Upper lobe of left lung (tissue), 6 donors: ENCODE measurements around the gene DCAF6. TPM values are rescaled to one million over a fixed set of nuclear protein-coding genes. Genes with fewer than 3 reads are reported as not detected.

Source experiments
- ATAC-seq, 2 donors: fragments of 200-7000 bp; cut with Tn5 transposase; one replicate each; pipeline ENCODE4 v1.9.1; 2022; ENCODE audit warnings: mild to moderate bottlenecking in 2 of 2, moderate library complexity in 2 of 2; ENCODE audit not compliant: low FRiP score in 2 of 2
- DNase-seq, 2 donors: peaks; one replicate each; pipeline ENCODE4 v3.0.0-alpha.2; 2019 to 2020
- H3K27ac ChIP-seq, 4 donors: fragments of 200-600 bp; sonication (generic); one replicate each; pipeline ENCODE4 v1.5.1; 2016 to 2019
- H3K27me3 ChIP-seq, 4 donors: fragments of 200-600 bp; sonication (generic); one replicate each; pipeline ENCODE4 v1.5.1; 2017 to 2019
- H3K36me3 ChIP-seq, 4 donors: fragments of 200-600 bp; sonication (generic); one replicate each; pipeline ENCODE4 v1.5.1; 2016 to 2019
- H3K4me1 ChIP-seq, 4 donors: fragments of 200-600 bp; sonication (generic); one replicate each; pipeline ENCODE4 v1.5.1; 2018 to 2019
- H3K4me3 ChIP-seq, 4 donors: fragments of 200-600 bp; sonication (generic); one replicate each; pipeline ENCODE4 v1.5.1; 2017 to 2019; ENCODE audit warnings: mild to moderate bottlenecking in 2 of 4, moderate library complexity in 1 of 4
- H3K9me3 ChIP-seq, 4 donors: fragments of 200-600 bp; sonication (generic); one replicate each; pipeline ENCODE4 v1.5.1; 2018 to 2019
- EP300 ChIP-seq, 4 donors: sonication (generic); formaldehyde crosslinking; IDR thresholded peaks; one replicate each; pipeline ENCODE4 v1.5.1; 2017; ENCODE audit warnings: antibody characterized with exemption in 4 of 4, control low read depth in 2 of 4
- POLR2A ChIP-seq, 4 donors: fragments of 450-650 bp; IDR thresholded peaks; one replicate each; pipeline ENCODE4 v1.5.1; 2016 to 2017; ENCODE audit warnings: antibody characterized with exemption in 4 of 4, mild to moderate bottlenecking in 2 of 4
- POLR2AphosphoS5 ChIP-seq, 2 donors: sonication (generic); formaldehyde crosslinking; IDR thresholded peaks; one replicate each; pipeline ENCODE4 v1.5.1; 2017; ENCODE audit warnings: antibody characterized with exemption in 2 of 2
- WGBS, 2 donors: methylation state at CpG; one replicate each; pipeline ENCODE4 v1.1.5; 2017 to 2018; 5-methylcytosine and 5-hydroxymethylcytosine counted together
- total RNA-seq, 6 donors: library from RNA; depleted of rRNA in 4 of 6; stranded (reverse); fragments of >200 nt in 4 of 6; gene quantifications; one replicate each; pipeline versions ENCODE4 v1.1.0 to v1.2.1, GENCODE V29; 2016 to 2021
- TF ChIP-seq, protein P1 (sequence below), 6 experiments: fragments of 450-650 bp in 4 of 6; fragments of 200-600 bp in 2 of 6; sonication (generic) in 2 of 6; IDR thresholded peaks; one replicate each; pipeline ENCODE4 v1.5.1; 2016 to 2019; ENCODE audit warnings: antibody characterized with exemption in 6 of 6
- donor health status: DM: no; HTN: no; CAD: no; lungs with moderate emphysema.
- donor health status: DM: no; HTN: yes; CAD: no; lungs with severe emphysema.

DCAF6 gene
- total RNA-seq, 6 donors from 2014 or later, result 37.5 to 110 (median 55.5) TPM

DNA sequence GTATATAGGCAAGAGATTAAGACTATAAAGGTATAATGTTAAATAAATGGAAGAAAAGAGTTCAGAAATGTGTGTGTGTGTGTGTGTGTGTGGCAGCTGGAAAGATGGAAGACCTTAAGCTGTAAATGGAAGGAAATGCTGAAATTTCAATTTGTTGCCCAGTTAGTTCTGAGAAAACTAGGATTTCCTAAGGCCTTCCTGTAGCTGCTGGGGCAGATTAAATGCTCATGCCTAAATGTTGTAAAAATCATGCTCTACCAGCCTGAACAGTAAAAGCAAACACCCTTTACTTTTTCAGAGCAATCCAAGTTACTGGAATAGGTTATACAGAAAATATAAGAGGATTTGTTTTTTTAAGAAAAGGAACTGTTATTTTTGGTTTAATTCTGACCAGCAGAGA, 30.8 kb upstream of the DCAF6 start:
- peak in 1 of 2 donors; percentile 24 for ATAC-seq
- Histone ChIP-seq H3K36me3 (no peaks in the 10 kb centered on the region), H3K27me3 (no peaks in the 10 kb centered on the region), H3K4me3 (no peak overlapping the region), H3K27ac (peak overlapping the region in 1 of 4 donors; percentile 55), H3K4me1 (peaks cover 0 to 13% (median 0%) of the 10 kb centered on the region in 4 donors), H3K9me3 (peaks cover 0 to 5% (median 2%) of the 10 kb centered on the region in 4 donors)
- no peak for DNase-seq
- TF ChIP-seq POLR2AphosphoS5 (IDR thresholded peaks at IDR 0.05), result no peak
- TF ChIP-seq EP300 (IDR thresholded peaks at IDR 0.05), result no peak
- no peak for TF ChIP-seq POLR2A (IDR thresholded peaks at IDR 0.05)

DNA sequence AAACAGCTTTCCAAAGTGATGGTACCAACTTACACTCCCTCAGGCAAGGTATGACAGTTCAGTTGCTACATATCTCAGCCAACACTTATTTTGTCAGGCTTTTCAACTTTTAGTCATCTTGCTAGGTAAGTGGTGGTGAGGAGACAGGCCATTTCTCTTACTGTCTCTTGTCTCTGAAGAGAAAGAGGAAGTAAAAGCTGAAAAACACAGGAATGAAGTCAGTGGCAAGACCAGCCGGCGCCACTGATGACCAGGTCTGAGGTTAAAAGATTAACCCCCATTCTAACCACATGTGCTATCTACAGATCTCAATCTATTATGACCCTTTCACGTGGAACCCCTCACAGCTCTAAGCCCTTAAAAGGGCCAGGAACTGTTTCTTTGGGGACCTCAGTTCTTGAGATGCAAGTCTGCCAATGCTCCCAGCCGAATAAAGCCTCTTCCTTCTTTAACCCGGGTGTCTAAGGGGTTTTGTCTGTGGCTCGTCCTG, 26.7 kb upstream of the DCAF6 start:
- TF ChIP-seq POLR2AphosphoS5 (IDR thresholded peaks at IDR 0.05), result no peak
- no peak for TF ChIP-seq POLR2A (IDR thresholded peaks at IDR 0.05)
- TF ChIP-seq, protein P1, sequence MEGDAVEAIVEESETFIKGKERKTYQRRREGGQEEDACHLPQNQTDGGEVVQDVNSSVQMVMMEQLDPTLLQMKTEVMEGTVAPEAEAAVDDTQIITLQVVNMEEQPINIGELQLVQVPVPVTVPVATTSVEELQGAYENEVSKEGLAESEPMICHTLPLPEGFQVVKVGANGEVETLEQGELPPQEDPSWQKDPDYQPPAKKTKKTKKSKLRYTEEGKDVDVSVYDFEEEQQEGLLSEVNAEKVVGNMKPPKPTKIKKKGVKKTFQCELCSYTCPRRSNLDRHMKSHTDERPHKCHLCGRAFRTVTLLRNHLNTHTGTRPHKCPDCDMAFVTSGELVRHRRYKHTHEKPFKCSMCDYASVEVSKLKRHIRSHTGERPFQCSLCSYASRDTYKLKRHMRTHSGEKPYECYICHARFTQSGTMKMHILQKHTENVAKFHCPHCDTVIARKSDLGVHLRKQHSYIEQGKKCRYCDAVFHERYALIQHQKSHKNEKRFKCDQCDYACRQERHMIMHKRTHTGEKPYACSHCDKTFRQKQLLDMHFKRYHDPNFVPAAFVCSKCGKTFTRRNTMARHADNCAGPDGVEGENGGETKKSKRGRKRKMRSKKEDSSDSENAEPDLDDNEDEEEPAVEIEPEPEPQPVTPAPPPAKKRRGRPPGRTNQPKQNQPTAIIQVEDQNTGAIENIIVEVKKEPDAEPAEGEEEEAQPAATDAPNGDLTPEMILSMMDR (IDR thresholded peaks at IDR 0.05), result no peak
- no peak for TF ChIP-seq EP300 (IDR thresholded peaks at IDR 0.05)
- H3K4me1 ChIP-seq, result peaks cover 0 to 11% (median 1%) of the 10 kb centered on the region in 4 donors
- ATAC-seq (no peak), DNase-seq (no peak)
- H3K36me3 ChIP-seq, result no peaks in the 10 kb centered on the region
- H3K27ac ChIP-seq, result no peak overlapping the region
- H3K27me3 ChIP-seq, result no peaks in the 10 kb centered on the region
- peaks cover 0 to 5% (median 2%) of the 10 kb centered on the region in 4 donors for H3K9me3 ChIP-seq
- 77 to 87% methylated on average over 6 of the region's 6 CpGs for WGBS, 2 donors
- H3K4me3 ChIP-seq, result no peak overlapping the region

DNA sequence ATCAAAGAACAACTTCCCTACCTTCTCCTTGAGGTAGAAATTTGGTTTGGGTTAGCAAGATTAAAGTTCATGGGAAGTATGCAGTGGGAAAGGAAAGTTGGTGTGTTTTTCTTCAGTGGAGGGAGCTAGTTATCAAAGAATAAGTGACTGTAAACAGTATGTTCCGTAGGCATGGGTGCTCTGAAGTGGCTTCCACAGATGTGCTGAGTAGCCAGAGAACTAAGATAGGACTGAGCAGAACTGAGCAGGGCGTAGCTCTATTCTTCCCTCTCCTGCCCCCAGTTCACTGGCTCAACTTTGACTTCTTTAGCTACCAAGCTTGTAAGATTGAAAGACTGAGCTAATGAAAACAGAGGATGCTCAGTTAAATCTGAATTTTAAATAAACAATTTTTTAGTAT, 26.0 kb upstream of the DCAF6 start:
- Histone ChIP-seq H3K4me1 (peaks cover 0 to 3% (median 1%) of the 10 kb centered on the region in 4 donors), H3K9me3 (peaks cover 0 to 5% (median 2%) of the 10 kb centered on the region in 4 donors), H3K27ac (no peak overlapping the region), H3K36me3 (no peaks in the 10 kb centered on the region), H3K27me3 (no peaks in the 10 kb centered on the region), H3K4me3 (no peak overlapping the region)
- no peak for ATAC-seq
- 76 to 78% methylated on average over 2 of the region's 2 CpGs for WGBS, 2 donors
- no peak for DNase-seq
- no peak for TF ChIP-seq POLR2A (IDR thresholded peaks at IDR 0.05)
- no peak for TF ChIP-seq EP300 (IDR thresholded peaks at IDR 0.05)
- TF ChIP-seq POLR2AphosphoS5 (IDR thresholded peaks at IDR 0.05), result no peak
- TF ChIP-seq, protein P1 (IDR thresholded peaks at IDR 0.05), result no peak

DNA sequence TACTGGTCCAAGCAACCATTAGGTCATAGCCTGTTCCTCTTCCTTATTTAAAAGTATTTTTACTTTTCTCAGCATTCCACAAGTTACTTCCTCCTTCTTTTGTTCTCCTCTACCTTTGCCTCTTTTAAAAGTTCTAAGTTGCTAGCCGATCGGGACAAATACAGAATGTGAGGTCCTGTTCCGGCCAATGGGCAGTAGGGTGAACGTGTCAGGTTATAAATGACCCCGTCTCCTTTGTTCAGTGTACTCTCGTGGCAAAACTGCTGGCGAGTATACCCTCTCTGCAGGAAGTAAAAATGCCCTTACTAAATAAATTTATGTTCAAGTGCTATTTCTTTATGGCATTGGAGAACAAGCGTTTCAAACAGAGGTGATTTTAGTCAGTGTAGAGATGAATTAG, 25.1 kb upstream of the DCAF6 start:
- WGBS, 2 donors, result 53 to 67% methylated on average over 8 of the region's 8 CpGs
- ATAC-seq, result no peak
- no peak overlapping the region for H3K27ac ChIP-seq
- peaks cover 0 to 2% (median 0%) of the 10 kb centered on the region in 4 donors for H3K4me1 ChIP-seq
- TF ChIP-seq POLR2AphosphoS5 (IDR thresholded peaks at IDR 0.05) (no peak), POLR2A (IDR thresholded peaks at IDR 0.05) (no peak), EP300 (IDR thresholded peaks at IDR 0.05) (no peak)
- TF ChIP-seq, protein P1 (IDR thresholded peaks at IDR 0.05), result no peak
- H3K27me3 ChIP-seq, result no peaks in the 10 kb centered on the region
- H3K36me3 ChIP-seq, result peaks cover 0 to 7% (median 2%) of the 10 kb centered on the region in 4 donors
- peaks cover 0 to 5% (median 2%) of the 10 kb centered on the region in 4 donors for H3K9me3 ChIP-seq
- no peak for DNase-seq
- H3K4me3 ChIP-seq, result no peak overlapping the region

DNA sequence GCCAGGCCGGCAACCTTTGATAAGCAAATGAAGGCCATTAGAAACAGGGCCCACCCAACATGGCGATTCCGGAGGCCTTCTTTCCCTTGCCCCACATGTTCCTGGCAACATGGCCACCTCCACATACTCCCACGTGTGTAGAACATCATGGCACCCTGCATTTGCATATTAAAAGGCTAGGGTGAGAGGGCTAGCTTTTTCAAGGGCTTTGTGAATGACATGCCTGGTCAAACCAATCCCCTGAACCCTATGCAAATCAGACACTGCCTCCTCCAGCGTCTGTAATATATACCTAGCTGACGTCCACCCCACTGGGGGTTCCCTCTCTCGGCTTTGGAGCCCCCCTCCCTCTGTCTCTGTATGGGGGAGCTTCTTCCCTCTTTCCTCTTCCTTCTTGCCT, 24.2 kb upstream of the DCAF6 start:
- H3K9me3 ChIP-seq, result peaks cover 0 to 5% (median 2%) of the 10 kb centered on the region in 4 donors
- no peak overlapping the region for H3K27ac ChIP-seq
- peaks cover 0 to 2% (median 0%) of the 10 kb centered on the region in 4 donors for H3K4me1 ChIP-seq
- 86 to 88% methylated on average over 7 of the region's 7 CpGs for WGBS, 2 donors
- ATAC-seq (no peak), DNase-seq (no peak)
- H3K27me3 ChIP-seq, result no peaks in the 10 kb centered on the region
- H3K4me3 ChIP-seq, result no peak overlapping the region
- peaks cover 0 to 14% (median 2%) of the 10 kb centered on the region in 4 donors for H3K36me3 ChIP-seq
- TF ChIP-seq POLR2AphosphoS5 (IDR thresholded peaks at IDR 0.05) (no peak), EP300 (IDR thresholded peaks at IDR 0.05) (no peak), POLR2A (IDR thresholded peaks at IDR 0.05) (no peak)
- TF ChIP-seq, protein P1 (IDR thresholded peaks at IDR 0.05), result no peak
